Spleen (tissue), 7 donors: ENCODE data around the gene TCHP.

ENCODE experiments used
- POLR2A ChIP-seq, 3 donors: fragments of 450-650 bp; IDR thresholded peaks; one replicate each; pipeline ENCODE4 v1.5.1; 2017; ENCODE audit warnings: antibody characterized with exemption in 3 of 3, mild to moderate bottlenecking in 1 of 3
- TF ChIP-seq, protein P1 (sequence below), 11 experiments: fragments of 200-600 bp in 7 of 11; fragments of 450-650 bp in 4 of 11; sonication (generic) in 4 of 11; IDR thresholded peaks in 8 of 11; conservative IDR thresholded peaks in 3 of 11; 1 replicate in 7 of 11; 2 replicates in 4 of 11; pipeline versions ENCODE4 v1.4.0 to v1.8.0; 2016 to 2021; ENCODE audit warnings: antibody characterized with exemption in 11 of 11, inconsistent platforms in 4 of 11, mild to moderate bottlenecking in 1 of 11
- donor health status: DM: no; HTN: no; CAD: no; lungs with moderate emphysema.
- donor health status: DM: no; HTN: no; CAD: no.
- donor health status: DM: no; HTN: no; CAD: no.

DNA sequence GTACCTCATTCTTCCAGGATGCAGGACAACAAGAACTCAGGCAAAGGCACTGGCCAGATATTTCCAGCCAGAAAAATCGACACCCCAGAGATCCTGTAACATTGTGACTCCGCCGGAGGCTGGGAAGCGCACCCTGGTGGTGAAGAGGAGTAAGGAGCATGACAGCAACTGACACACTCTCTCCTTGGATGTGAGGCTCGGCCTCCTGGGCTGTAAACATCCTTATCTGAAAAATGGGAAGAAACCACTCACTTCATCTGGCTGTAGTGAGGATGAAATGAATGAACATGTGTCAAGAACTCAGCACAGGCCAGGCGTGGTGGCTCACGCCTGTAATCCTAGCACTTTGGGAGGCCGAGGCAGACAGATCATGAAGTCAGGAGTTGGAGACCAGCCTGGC lies 27.5 kb downstream of the TCHP start:
- TF ChIP-seq, protein P1, sequence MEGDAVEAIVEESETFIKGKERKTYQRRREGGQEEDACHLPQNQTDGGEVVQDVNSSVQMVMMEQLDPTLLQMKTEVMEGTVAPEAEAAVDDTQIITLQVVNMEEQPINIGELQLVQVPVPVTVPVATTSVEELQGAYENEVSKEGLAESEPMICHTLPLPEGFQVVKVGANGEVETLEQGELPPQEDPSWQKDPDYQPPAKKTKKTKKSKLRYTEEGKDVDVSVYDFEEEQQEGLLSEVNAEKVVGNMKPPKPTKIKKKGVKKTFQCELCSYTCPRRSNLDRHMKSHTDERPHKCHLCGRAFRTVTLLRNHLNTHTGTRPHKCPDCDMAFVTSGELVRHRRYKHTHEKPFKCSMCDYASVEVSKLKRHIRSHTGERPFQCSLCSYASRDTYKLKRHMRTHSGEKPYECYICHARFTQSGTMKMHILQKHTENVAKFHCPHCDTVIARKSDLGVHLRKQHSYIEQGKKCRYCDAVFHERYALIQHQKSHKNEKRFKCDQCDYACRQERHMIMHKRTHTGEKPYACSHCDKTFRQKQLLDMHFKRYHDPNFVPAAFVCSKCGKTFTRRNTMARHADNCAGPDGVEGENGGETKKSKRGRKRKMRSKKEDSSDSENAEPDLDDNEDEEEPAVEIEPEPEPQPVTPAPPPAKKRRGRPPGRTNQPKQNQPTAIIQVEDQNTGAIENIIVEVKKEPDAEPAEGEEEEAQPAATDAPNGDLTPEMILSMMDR (IDR thresholded peaks at IDR 0.05 in 8 of 11, conservative IDR thresholded peaks at IDR 0.05 in 3 of 11): peak; percentile 33 to 77 (median 63)
- no peak for TF ChIP-seq POLR2A (IDR thresholded peaks at IDR 0.05)
